Lower leg skin (tissue), 4 donors: ENCODE measurements around the gene SSUH2. TPM values are rescaled to one million over a fixed set of nuclear protein-coding genes. Genes with fewer than 3 reads are reported as not detected.

Source experiments
- DNase-seq, 2 donors: peaks; one replicate each; pipeline ENCODE4 v3.0.0-alpha.2; 2019; ENCODE audit warnings: low spot score in 2 of 2
- H3K4me3 ChIP-seq: fragments of 200-600 bp; sonication (generic); 2 replicates; pipeline ENCODE4 v1.5.1; 2017; ENCODE audit warnings: mild to moderate bottlenecking, low read depth; ENCODE audit not compliant: poor library complexity, severe bottlenecking
- POLR2A ChIP-seq, 2 donors: fragments of 450-650 bp; IDR thresholded peaks; one replicate each; pipeline ENCODE4 v1.6.1; 2016 to 2017; ENCODE audit warnings: antibody characterized with exemption in 2 of 2, mild to moderate bottlenecking in 1 of 2, moderate library complexity in 1 of 2
- WGBS, 2 donors: methylation state at CpG; one replicate each; pipeline ENCODE4 v1.1.5; 2018; 5-methylcytosine and 5-hydroxymethylcytosine counted together
- intact Hi-C: fragments of 100-400 bp; cut with DNase I; formaldehyde crosslinking; loops from one replicate; pipeline ENCODE4 v1.15.0; 2023; ENCODE audit warnings: low total_unique reads
- total RNA-seq, 4 donors: library from RNA; depleted of rRNA; stranded (reverse); fragments of >200 nt; gene quantifications; one replicate each; pipeline ENCODE4 v1.1.0, GENCODE V29; 2016
- TF ChIP-seq, protein P1 (sequence below), 3 donors: fragments of 450-650 bp; IDR thresholded peaks; one replicate each; pipeline ENCODE4 v1.5.1; 2016; ENCODE audit warnings: antibody characterized with exemption in 3 of 3, mild to moderate bottlenecking in 3 of 3, moderate library complexity in 2 of 3

The SSUH2 gene
- total RNA-seq, 4 donors from 2014 or later = 0.52 to 0.76 TPM; not detected in 2

- 72 to 77% methylated on average over 16 of the region's 16 CpGs for WGBS, 2 donors
- H3K4me3 ChIP-seq = no peak overlapping the region
- peak in 1 of 2 donors; percentile 75 for DNase-seq
- intact Hi-C loops = no loop called here
- no peak for TF ChIP-seq POLR2A (IDR thresholded peaks at IDR 0.05)
- TF ChIP-seq, protein P1, sequence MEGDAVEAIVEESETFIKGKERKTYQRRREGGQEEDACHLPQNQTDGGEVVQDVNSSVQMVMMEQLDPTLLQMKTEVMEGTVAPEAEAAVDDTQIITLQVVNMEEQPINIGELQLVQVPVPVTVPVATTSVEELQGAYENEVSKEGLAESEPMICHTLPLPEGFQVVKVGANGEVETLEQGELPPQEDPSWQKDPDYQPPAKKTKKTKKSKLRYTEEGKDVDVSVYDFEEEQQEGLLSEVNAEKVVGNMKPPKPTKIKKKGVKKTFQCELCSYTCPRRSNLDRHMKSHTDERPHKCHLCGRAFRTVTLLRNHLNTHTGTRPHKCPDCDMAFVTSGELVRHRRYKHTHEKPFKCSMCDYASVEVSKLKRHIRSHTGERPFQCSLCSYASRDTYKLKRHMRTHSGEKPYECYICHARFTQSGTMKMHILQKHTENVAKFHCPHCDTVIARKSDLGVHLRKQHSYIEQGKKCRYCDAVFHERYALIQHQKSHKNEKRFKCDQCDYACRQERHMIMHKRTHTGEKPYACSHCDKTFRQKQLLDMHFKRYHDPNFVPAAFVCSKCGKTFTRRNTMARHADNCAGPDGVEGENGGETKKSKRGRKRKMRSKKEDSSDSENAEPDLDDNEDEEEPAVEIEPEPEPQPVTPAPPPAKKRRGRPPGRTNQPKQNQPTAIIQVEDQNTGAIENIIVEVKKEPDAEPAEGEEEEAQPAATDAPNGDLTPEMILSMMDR (IDR thresholded peaks at IDR 0.05) = no peak
Measured at GRCh38 chr3:8608041-8608790, 36.4 kb downstream of the SSUH2 start.

- peak; percentile 65 to 87 for DNase-seq
- no peak overlapping the region for H3K4me3 ChIP-seq
- TF ChIP-seq POLR2A (IDR thresholded peaks at IDR 0.05) = no peak
- TF ChIP-seq, protein P1 (IDR thresholded peaks at IDR 0.05) = peak in 1 of 3 donors; percentile 37
- 48 to 70% methylated on average over 7 of the region's 7 CpGs for WGBS, 2 donors
- intact Hi-C loops = no loop called here
Measured at GRCh38 chr3:8607234-8608040, 37.2 kb downstream of the SSUH2 start.

DNA sequence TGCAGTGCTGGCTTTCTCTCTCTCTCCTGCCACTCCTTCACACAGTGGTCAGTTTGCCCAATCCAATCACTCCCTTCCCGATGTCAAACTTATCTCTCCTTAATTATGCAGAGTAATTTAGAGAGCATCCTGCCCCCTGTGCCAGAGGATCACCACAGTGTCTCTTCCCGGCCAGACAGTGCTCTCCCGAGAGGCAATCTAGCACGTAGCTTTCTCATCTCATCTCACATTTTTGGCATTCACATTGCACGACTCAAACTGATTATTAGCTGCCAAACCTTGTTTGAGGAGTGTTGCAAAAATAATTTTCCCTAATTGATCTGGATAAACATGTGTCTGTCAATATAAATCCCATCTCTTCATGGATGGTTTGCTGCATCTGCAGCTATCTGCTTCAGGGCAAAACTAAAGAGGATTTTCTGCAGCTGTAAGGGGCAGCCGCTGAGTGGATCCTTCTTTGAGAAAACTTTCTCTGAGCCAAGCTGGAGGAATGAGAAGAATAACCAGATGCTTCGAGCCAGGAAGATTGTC lies 37.8 kb downstream of the SSUH2 start:
- 20 to 23% methylated on average over 7 of the region's 7 CpGs for WGBS, 2 donors
- intact Hi-C loops = no loop called here
- peak in 1 of 2 donors; percentile 56 for DNase-seq
- no peak overlapping the region for H3K4me3 ChIP-seq
- TF ChIP-seq POLR2A (IDR thresholded peaks at IDR 0.05) = no peak
- TF ChIP-seq, protein P1 (IDR thresholded peaks at IDR 0.05) = no peak

- DNase-seq = no peak
- WGBS, 2 donors = 87 to 92% methylated on average over 3 of the region's 3 CpGs
- H3K4me3 ChIP-seq = no peak overlapping the region
- intact Hi-C loops = no loop called here
- TF ChIP-seq, protein P1 (IDR thresholded peaks at IDR 0.05) = no peak
- TF ChIP-seq POLR2A (IDR thresholded peaks at IDR 0.05) = no peak
Measured at GRCh38 chr3:8604988-8605387, 39.6 kb downstream of the SSUH2 start.

DNA sequence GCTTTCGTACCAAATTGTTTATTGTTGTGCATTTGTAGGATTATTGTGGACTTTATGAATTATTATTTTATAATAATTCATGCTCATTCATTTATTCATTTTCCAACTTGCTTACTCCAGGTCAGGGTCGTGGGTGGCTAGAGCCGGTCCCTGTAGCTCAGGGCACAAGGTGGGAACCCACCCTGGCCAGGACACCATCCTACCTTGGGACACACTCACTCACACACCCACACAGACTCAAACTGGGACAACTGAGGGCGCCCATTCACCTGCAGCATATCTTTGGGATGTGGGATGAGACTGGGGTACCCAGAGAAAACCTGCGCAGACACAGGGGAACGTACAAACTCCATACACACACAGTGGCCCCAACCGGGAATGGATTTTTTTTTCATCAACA lies 40.6 kb downstream of the SSUH2 start:
- no peak for DNase-seq
- H3K4me3 ChIP-seq = no peak overlapping the region
- intact Hi-C loops = no loop called here
- WGBS, 2 donors = 92 to 93% methylated on average over 7 of the region's 7 CpGs
- TF ChIP-seq, protein P1 (IDR thresholded peaks at IDR 0.05) = no peak
- TF ChIP-seq POLR2A (IDR thresholded peaks at IDR 0.05) = no peak
